ENCODE results near the gene PRMT7. TPM values are rescaled to one million over a fixed set of nuclear protein-coding genes. Genes with fewer than 3 reads are reported as not detected.

PRMT7 gene
- total RNA-seq, 1 donor from 2014 or later = 30.0 TPM

GRCh38 chr16:68396481-68396880, 85.7 kb downstream of the PRMT7 start:
- Histone ChIP-seq H3K27me3 (no peaks in the 10 kb centered on the region), H3K36me3 (no peaks in the 10 kb centered on the region), H3K4me3 (no peak overlapping the region), H3K27ac (no peak overlapping the region), H3K9me3 (no peaks in the 10 kb centered on the region), H3K4me1 (no peaks in the 10 kb centered on the region)
- ATAC-seq (peak; percentile 72), DNase-seq (no peak)
- intact Hi-C loops (cut with DNase I) = loop anchor here (5.0 kb wide), 1 partner anchor 111 kb away; no protein-coding TSS in a partner anchor
- TF ChIP-seq CTCF (IDR thresholded peaks at IDR 0.05) = peak; percentile 76

DNA sequence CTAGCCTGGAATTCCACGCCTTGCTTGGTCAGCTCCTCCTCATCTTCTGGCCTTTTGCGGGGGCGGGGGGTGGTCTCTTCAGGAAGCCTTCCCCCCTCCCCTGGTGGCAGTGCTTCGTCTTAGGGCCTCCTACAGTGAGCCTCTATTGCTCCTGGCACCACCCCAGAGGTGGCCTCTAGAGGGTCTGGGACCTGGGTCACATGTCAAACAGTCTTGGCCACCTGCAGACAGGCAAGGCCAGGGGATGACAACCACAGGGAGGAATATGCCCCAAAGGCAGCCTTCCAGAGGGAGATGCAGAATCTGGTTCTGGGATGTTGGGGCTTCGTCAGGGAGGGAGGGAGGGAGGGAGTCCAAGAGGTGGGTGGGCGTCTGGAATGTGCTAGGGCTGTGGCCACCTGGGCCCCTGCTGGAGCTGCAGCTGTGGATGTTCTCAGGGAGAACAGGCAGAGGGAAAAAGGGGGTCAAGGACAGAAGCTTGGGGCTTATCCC, 86.9 kb downstream of the PRMT7 start:
- H3K36me3 ChIP-seq = no peaks in the 10 kb centered on the region
- H3K9me3 ChIP-seq = no peaks in the 10 kb centered on the region
- intact Hi-C loops (cut with DNase I) = loop anchor here (5.0 kb wide), 1 partner anchor 110 kb away; no protein-coding TSS in a partner anchor
- DNase-seq = no peak
- H3K27ac ChIP-seq = no peak overlapping the region
- TF ChIP-seq CTCF (IDR thresholded peaks at IDR 0.05) = no peak
- H3K27me3 ChIP-seq = no peaks in the 10 kb centered on the region
- ATAC-seq = no peak
- no peak overlapping the region for H3K4me3 ChIP-seq
- no peaks in the 10 kb centered on the region for H3K4me1 ChIP-seq

DNA sequence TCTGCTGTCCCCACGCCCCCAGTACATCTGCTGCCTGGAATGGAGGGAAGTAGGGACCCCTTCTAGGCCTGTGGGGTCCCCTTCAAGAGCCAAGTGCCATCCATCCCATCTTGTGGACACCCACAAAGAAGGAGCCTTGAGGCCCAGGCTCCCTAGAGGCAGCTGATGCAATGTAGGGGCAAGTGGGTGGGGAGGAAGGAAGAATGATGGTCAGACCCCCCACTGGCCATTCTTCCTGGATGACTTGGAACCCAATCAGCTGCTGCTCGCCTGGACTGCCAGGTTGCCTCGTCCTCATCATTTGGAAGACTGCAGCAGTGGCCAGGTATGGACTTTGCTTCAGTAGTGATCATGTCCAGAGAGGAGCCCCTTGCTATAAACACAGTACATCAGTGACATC, 88.6 kb downstream of the PRMT7 start:
- Histone ChIP-seq H3K27ac (no peak overlapping the region), H3K4me3 (no peak overlapping the region), H3K4me1 (no peaks in the 10 kb centered on the region), H3K27me3 (no peaks in the 10 kb centered on the region), H3K9me3 (no peaks in the 10 kb centered on the region), H3K36me3 (no peaks in the 10 kb centered on the region)
- intact Hi-C loops (cut with DNase I) = loop anchor here (5.0 kb wide), 1 partner anchor 108 kb away; no protein-coding TSS in a partner anchor
- TF ChIP-seq CTCF (IDR thresholded peaks at IDR 0.05) = no peak
- ATAC-seq (no peak), DNase-seq (no peak)

DNA sequence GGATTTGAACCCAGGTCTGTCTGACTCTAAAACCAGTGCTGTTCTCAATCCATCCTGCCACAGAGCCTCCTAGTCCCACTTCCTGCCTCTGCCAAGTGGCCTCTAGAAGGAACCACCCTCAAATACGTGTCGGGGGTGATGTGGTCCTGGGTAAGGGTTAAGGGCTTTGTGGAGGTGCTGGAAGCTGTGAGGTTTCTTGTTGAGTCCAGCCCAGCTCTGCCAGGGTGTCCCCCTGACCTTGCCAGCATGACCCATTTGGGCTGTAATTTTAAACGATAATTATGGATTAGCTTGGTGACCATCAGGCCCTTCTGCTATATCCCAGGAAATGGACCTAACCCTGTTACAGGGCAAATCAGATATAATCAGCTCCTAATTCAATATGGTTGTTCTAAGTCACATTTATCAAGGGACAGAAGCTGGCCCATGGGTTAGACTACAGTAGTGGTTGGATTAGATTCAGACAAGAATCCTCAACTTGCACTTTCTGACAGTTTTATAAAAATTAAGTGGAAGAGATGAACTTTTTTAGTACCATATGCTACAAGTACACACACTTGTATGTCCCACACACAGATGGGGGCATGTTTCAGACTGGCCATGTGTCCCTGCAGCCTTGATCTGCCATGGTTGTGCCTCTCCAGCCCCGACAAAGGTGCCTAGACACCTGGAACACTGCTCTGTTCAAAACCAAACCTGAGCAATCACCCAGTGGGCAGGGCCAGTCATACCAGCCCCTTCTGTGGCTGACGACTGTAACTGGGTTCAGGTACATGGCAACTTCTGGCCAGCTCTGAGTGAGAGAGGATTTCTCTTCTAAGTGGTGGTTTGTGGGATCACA, 89.5 kb downstream of the PRMT7 start:
- H3K27me3 ChIP-seq = no peaks in the 10 kb centered on the region
- intact Hi-C loops (cut with DNase I) = no loop called here
- ATAC-seq = no peak
- no peak overlapping the region for H3K27ac ChIP-seq
- DNase-seq = no peak
- no peak overlapping the region for H3K4me3 ChIP-seq
- H3K4me1 ChIP-seq = no peaks in the 10 kb centered on the region
- no peaks in the 10 kb centered on the region for H3K9me3 ChIP-seq
- no peaks in the 10 kb centered on the region for H3K36me3 ChIP-seq
- no peak for TF ChIP-seq CTCF (IDR thresholded peaks at IDR 0.05)

GRCh38 chr16:68400924-68401460, 90.2 kb downstream of the PRMT7 start:
- ATAC-seq (no peak), DNase-seq (no peak)
- H3K9me3 ChIP-seq = no peaks in the 10 kb centered on the region
- no peak for TF ChIP-seq CTCF (IDR thresholded peaks at IDR 0.05)
- H3K4me1 ChIP-seq = no peaks in the 10 kb centered on the region
- intact Hi-C loops (cut with DNase I) = no loop called here
- H3K27me3 ChIP-seq = no peaks in the 10 kb centered on the region
- no peaks in the 10 kb centered on the region for H3K36me3 ChIP-seq
- H3K27ac ChIP-seq = no peak overlapping the region
- H3K4me3 ChIP-seq = no peak overlapping the region

Data from upper lobe of right lung (tissue), 1 donor.